Amniotic epithelial cell (primary cell): ENCODE results near the gene CPXM1.

ENCODE experiments used
- DNase-seq: peaks from one replicate; pipeline ENCODE4 v3.0.0-alpha.2; 2010; ENCODE audit warnings: low read depth

The CPXM1 gene

DNA sequence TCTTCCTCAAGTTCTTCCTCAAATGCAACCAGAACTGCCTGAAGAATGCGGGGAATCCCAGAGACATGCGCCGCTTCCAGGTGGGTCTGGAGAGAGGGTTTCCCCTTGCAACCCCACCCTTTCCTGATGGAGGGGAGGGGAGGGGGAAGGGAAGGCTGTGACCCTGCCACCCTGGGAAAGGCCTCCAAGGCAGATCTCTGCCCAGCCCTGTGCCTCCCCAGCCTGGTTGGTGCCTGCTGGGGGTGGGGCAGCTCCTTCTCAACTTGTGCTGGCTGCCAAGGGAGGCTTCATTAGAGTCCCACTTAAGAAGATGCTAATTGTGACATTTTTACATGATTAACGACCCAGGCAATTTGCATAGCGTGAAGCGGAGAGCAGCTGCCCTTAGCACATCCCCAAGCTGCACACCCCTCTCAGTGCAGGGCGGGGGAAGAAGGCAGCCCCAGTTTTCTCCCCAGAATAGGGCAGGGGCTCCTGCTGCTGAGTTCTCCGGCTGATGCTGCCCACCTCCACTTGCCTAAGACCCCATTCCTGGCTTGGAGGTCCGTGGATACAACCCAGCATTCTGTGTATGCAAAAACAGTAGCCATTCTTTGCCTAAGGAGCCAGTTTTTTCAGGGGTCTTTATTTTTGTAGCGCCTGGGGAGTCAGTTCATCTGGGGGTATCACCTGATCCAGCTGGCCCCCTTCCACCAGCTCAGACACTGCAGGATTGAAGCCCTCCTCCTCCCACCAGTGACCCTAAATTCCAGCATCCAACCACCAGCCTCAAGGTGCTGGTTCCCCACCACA, 51.7 kb downstream of the CPXM1 start:
- DNase-seq: no peak

GRCh38 chr20:2747676-2748235, 52.7 kb downstream of the CPXM1 start:
- no peak for DNase-seq

DNA sequence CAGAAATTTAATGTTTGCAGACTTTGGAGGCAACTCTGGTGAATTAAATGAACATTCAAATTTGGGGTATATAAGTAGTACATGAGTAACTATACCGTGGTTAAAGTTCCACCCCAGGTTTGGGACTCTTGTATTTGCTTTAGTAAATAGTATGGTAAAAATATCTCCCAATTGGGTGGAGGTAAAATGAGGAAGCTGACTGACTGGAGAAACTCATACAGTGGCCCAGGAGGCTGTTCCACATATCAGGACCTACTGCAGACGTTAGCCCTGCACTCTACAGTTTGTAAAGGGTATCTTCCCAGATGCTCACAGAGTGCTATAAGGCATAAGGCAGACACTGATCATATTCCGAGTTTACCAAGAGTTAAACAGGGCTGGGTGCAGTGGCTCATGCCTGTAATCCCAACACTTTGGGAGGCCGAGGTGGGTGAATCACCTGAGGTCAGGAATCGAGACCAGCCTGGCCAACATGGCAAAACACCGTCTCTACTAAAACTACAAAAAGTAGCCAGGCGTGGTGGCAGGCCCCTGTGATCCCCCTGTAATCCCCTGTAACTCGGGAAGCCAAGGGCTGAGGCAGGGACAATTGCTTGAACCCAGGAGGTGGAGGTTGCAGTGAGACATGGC, 53.7 kb downstream of the CPXM1 start:
- DNase-seq: no peak

DNA sequence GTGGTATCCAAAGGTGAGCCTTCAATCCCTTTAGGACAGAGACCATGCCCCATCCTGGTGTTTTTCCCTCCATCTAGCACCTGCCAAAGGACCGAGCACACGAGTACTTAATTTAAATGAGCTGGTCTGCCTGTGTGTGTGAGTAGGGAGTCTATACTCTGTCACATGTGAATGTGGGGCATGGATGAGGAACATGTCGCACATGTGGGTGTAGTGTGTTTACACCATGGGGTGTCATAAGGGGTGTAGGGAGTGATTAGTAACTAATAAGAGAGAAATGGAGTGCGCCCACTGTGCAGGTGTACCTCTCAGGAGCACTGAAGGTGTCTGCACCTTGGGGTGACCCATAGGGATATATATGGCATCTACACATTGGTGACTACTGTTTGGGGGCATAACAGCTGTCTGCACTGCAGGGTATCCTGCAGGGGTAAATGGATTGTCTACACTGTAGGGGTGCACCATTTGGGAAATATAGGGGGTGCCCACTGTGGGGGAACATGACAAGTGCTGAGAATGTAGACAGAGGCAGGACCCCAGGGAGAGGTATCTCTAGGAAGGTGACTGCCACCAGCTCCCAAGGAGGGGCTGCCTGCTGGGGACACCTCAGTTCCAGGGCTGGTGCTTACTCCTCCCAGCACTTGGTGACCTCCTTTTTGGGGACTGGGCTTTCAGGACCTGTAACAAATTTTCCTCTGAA, 54.3 kb downstream of the CPXM1 start:
- no peak for DNase-seq

DNA sequence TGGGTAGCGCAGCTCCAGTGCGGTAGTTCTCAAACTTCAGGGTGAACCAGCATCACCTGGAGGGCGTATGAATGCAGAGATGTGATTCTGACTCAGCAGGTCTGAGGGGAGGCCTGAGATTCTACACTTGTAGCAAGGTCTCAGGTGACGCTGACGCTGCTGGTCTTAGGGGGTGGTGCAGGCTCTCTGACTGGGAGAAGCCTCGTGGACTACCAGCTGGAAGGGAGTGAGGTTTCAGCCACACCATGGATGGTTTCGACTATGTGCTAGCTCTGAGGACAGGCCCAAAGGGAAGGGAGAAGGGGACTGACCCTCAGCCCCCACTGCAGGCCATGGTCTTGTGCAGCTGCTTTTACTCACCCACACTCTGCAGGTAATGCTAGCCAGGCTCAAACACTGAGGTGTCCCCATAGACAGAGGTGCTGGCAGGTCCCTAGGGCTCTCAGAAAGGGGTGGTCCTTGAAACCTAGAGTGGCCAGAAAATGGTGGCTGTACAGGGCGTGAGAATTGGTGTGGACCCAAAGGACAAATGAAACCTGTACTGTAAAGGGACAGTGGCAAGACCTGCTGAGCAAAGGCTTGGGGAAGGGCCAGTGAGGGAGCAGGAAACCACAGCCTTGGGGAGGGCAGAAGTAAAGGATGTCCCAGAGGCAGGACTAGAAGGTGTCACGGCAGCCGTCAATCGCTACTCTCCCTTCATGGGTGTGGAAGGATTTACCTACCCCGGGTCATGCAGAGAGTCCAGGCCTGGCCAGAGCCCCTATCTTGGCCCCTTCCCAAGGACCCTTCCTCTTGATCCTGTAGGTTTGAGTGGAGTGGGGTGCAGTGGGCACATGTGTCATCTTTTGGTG, 55.1 kb downstream of the CPXM1 start:
- DNase-seq: no peak
